Osteocyte (in vitro differentiated cells): ENCODE measurements around the gene KRT38. TPM values are rescaled to one million over a fixed set of nuclear protein-coding genes. Genes with fewer than 3 reads are reported as not detected.

Experiments
- DNase-seq: peaks from one replicate; pipeline ENCODE4 v3.0.0; 2021; ENCODE audit warnings: mixed read lengths; ENCODE audit not compliant: unreplicated experiment; ENCODE audit errors: extremely low spot score
- H3K27ac Mint-ChIP-seq: one replicate; pipeline ENCODE4 v1.8.0; 2021; ENCODE audit warnings: mild to moderate bottlenecking, mixed read lengths; ENCODE audit not compliant: unreplicated experiment
- H3K27me3 Mint-ChIP-seq: one replicate; pipeline ENCODE4 v1.8.0; 2021; ENCODE audit warnings: mixed read lengths; ENCODE audit not compliant: unreplicated experiment
- H3K36me3 Mint-ChIP-seq: one replicate; pipeline ENCODE4 v1.8.0; 2021; ENCODE audit warnings: mixed read lengths; ENCODE audit not compliant: unreplicated experiment
- H3K4me1 Mint-ChIP-seq: one replicate; pipeline ENCODE4 v1.8.0; 2021; ENCODE audit warnings: mixed read lengths; ENCODE audit not compliant: unreplicated experiment
- H3K4me3 Mint-ChIP-seq: one replicate; pipeline ENCODE4 v1.8.0; 2021; ENCODE audit warnings: mild to moderate bottlenecking, moderate library complexity, mixed read lengths; ENCODE audit not compliant: unreplicated experiment
- H3K9me3 Mint-ChIP-seq: one replicate; pipeline ENCODE4 v1.8.0; 2021; ENCODE audit warnings: mixed read lengths; ENCODE audit not compliant: unreplicated experiment
- total RNA-seq: library from RNA; stranded (reverse); gene quantifications from 2 replicates; pipeline ENCODE4 v1.2.1, GENCODE V29; 2021
- TF ChIP-seq, protein P1 (sequence below): fragments of 200-600 bp; sonication (generic); IDR thresholded peaks from 2 replicates; pipeline ENCODE4 v1.5.0; 2021; ENCODE audit warnings: antibody characterized with exemption, mild to moderate bottlenecking, moderate library complexity

KRT38 gene
- total RNA-seq, 1 donor from 2014 or later = not detected

DNA sequence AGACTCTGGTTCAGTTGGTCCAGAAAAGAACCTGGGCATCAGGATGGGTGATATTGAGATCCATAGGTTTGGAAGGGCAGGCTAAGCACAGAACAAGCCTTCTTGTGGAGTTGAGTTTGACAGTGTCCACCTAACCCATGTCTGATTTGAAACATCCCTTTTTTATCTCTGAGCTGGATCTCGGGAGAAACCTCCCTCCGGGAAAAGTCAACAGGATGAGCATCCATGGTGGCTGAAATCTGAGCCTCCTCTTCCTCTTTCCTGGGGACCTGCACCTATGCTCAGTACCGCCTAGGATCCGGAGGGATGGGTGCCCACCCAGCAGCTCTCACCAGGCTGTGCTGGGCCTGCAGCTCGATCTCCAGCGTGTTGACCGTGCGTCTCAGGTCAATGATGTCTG is 23.0 kb upstream of the KRT38 start:
- Mint-ChIP-seq H3K27ac (no peak overlapping the region), H3K9me3 (peaks cover 11% of the 10 kb centered on the region), H3K27me3 (peaks cover 8% of the 10 kb centered on the region), H3K4me1 (peaks cover 8% of the 10 kb centered on the region), H3K4me3 (no peak overlapping the region), H3K36me3 (no peaks in the 10 kb centered on the region)
- TF ChIP-seq, protein P1, sequence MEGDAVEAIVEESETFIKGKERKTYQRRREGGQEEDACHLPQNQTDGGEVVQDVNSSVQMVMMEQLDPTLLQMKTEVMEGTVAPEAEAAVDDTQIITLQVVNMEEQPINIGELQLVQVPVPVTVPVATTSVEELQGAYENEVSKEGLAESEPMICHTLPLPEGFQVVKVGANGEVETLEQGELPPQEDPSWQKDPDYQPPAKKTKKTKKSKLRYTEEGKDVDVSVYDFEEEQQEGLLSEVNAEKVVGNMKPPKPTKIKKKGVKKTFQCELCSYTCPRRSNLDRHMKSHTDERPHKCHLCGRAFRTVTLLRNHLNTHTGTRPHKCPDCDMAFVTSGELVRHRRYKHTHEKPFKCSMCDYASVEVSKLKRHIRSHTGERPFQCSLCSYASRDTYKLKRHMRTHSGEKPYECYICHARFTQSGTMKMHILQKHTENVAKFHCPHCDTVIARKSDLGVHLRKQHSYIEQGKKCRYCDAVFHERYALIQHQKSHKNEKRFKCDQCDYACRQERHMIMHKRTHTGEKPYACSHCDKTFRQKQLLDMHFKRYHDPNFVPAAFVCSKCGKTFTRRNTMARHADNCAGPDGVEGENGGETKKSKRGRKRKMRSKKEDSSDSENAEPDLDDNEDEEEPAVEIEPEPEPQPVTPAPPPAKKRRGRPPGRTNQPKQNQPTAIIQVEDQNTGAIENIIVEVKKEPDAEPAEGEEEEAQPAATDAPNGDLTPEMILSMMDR = no peak
- no peak for DNase-seq

DNA sequence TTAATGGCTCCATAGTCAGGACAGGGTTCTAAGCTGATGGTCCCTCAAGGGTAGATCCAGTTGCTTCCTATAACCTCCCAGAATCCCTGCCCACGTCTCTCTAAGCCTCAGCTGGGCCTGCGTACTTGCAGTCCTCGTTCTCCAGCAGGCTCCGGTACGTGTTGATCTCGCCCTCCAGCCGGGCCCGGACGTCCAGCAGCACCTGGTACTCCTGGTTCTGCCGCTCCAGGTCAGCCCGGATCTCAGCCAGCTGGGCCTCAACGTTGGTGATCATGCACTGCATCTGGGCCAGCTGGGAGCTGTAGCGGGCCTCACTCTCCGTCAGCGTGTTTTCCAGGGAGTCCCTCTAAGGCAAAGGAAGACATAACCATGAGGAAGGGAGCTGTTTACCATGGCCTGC is 21.9 kb upstream of the KRT38 start:
- Mint-ChIP-seq H3K4me1 (peaks cover 8% of the 10 kb centered on the region), H3K4me3 (no peak overlapping the region), H3K27me3 (peaks cover 8% of the 10 kb centered on the region), H3K9me3 (peaks cover 1% of the 10 kb centered on the region), H3K36me3 (no peaks in the 10 kb centered on the region), H3K27ac (no peak overlapping the region)
- TF ChIP-seq, protein P1 = no peak
- no peak for DNase-seq

DNA sequence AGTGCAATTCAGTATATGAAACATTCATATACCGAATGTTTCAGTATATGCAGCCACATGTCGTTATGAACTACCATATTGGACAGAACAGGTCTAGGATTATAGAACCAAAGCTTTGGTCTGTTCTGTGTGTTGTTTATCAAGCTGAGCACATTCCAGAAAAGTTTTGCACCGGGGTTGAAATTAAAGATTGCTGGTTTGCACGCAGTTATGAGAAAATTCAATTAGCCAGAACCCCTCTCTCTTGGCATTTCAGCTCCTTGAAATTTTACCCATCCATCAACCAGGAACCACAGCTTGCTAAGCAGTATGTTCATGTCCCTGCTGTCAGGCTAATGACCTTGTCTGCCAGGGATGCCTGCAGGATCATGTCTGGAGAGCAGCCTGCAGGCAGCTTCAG is 16.9 kb upstream of the KRT38 start:
- TF ChIP-seq, protein P1 = no peak
- H3K4me1 Mint-ChIP-seq = no peaks in the 10 kb centered on the region
- peaks cover 8% of the 10 kb centered on the region for H3K27me3 Mint-ChIP-seq
- no peak for DNase-seq
- H3K9me3 Mint-ChIP-seq = no peaks in the 10 kb centered on the region
- no peak overlapping the region for H3K4me3 Mint-ChIP-seq
- H3K36me3 Mint-ChIP-seq = no peaks in the 10 kb centered on the region
- no peak overlapping the region for H3K27ac Mint-ChIP-seq

DNA sequence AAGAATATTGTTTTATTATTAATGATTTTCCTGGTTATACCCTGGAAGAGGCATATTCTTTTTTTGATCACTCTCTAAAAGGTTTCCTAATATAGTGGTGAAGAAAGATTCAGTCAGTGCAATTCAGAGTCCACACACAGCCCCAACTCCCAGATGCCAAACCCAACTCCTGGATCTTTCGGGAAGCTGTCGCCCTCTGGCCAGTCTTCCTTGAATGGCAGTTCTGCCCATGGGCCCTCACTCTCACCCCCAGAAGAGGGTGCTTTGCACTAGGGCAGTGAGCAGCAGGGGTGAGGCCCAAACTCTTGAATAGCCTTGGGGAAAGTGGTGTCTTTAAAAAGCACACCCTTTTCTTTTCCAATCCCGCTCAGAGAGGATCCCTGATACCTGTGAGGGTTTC is 15.4 kb upstream of the KRT38 start:
- H3K27me3 Mint-ChIP-seq = peaks cover 8% of the 10 kb centered on the region
- no peak overlapping the region for H3K4me3 Mint-ChIP-seq
- H3K4me1 Mint-ChIP-seq = no peaks in the 10 kb centered on the region
- DNase-seq = no peak
- TF ChIP-seq, protein P1 = no peak
- no peak overlapping the region for H3K27ac Mint-ChIP-seq
- H3K36me3 Mint-ChIP-seq = no peaks in the 10 kb centered on the region
- peaks cover 3% of the 10 kb centered on the region for H3K9me3 Mint-ChIP-seq

DNA sequence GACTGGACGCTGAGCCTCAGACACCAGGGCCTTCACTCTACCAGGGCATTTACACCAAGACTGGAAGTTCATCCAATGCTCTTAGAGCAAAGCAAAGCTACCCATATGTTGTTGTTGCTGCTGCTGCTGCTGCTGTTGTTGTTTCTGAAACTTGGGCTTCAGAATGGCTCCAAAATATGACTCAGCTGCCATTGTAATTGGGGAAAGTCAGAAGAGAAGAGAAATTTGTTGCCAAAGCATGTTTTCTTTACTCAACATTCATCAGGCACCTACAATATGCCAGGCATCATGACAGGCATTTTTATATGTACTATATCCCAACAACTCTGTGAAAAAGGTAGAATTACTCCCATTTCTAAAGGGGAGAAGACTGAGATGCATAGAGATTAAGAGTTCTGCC is 14.5 kb upstream of the KRT38 start:
- H3K4me1 Mint-ChIP-seq = no peaks in the 10 kb centered on the region
- peaks cover 6% of the 10 kb centered on the region for H3K9me3 Mint-ChIP-seq
- H3K27me3 Mint-ChIP-seq = peaks cover 8% of the 10 kb centered on the region
- H3K36me3 Mint-ChIP-seq = no peaks in the 10 kb centered on the region
- no peak for DNase-seq
- no peak overlapping the region for H3K27ac Mint-ChIP-seq
- H3K4me3 Mint-ChIP-seq = no peak overlapping the region
- TF ChIP-seq, protein P1 = no peak
